Measurements from ENCODE around the gene MCM5.
"Not testable (repeated sequence)": the region's sequence is repeated elsewhere in the genome, so short reads cannot be mapped to it uniquely, and the experiment has no call there.

Gene MCM5

GRCh38 chr22:35361001-35361558, 38.9 kb upstream of the MCM5 start:
- Histone ChIP-seq H3K27ac (replicated peaks; ENCODE audit: low read length) (no peak overlapping the region), H2AK5ac (ENCODE audit: low read depth, low read length) (no peak overlapping the region), H3K9ac (ENCODE audit: low read depth, low read length, poor library complexity) (no peak overlapping the region), H3K14ac (ENCODE audit: low read length) (no peak overlapping the region), H4K91ac (ENCODE audit: low read depth, low read length, poor library complexity) (no peak overlapping the region), H3K4me2 (ENCODE audit: insufficient read depth, low read length, poor library complexity, severe bottlenecking) (no peak overlapping the region), H3K4me1 (ENCODE audit: control insufficient read depth in 2 of 2, insufficient read depth in 1 of 2, low read depth in 1 of 2, low read length in 2 of 2) (no peaks in the 10 kb centered on the region), H3K36me3 (replicated peaks in 1 of 2; ENCODE audit: control insufficient read depth in 2 of 2, insufficient read depth in 2 of 2, low read length in 2 of 2) (no peaks in the 10 kb centered on the region), H3K27me3 (ENCODE audit: control insufficient read depth in 3 of 3, insufficient read depth in 3 of 3, low read depth in 1 of 3, low read length in 3 of 3) (no peaks in the 10 kb centered on the region), H3K23ac (ENCODE audit: low read depth, low read length, poor library complexity) (no peak overlapping the region), H2BK15ac (ENCODE audit: low read length) (no peak overlapping the region), H3K18ac (ENCODE audit: low read length) (no peak overlapping the region), H2BK120ac (ENCODE audit: low read depth, low read length) (no peak overlapping the region), H2AFZ (ENCODE audit: low read length) (no peak overlapping the region), H4K8ac (ENCODE audit: low read depth, low read length) (no peak overlapping the region), H3K4me3 (ENCODE audit: low read length in 2 of 2) (no peak overlapping the region), H3K9me3 (replicated peaks in 1 of 2; ENCODE audit: control insufficient read depth in 2 of 2, insufficient read depth in 1 of 2, low read depth in 1 of 2, low read length in 2 of 2) (no peaks in the 10 kb centered on the region), H3K79me1 (ENCODE audit: low read depth, low read length) (no peaks in the 10 kb centered on the region), H2BK12ac (ENCODE audit: low read length) (no peak overlapping the region), H3K4ac (ENCODE audit: low read length) (no peak overlapping the region), H2BK5ac (ENCODE audit: low read length) (no peak overlapping the region)
- no peak for DNase-seq (ENCODE audit: low spot score)
- no CpG with 5 or more reads among the region's 6 CpGs for WGBS, 2 donors (ENCODE audit: extremely low coverage in 2 of 2, insufficient read length in 2 of 2, insufficient replicate concordance in 1 of 2)

- Histone ChIP-seq H3K36me3 (replicated peaks in 1 of 2; ENCODE audit: control insufficient read depth in 2 of 2, insufficient read depth in 2 of 2, low read length in 2 of 2) (no peaks in the 10 kb centered on the region), H3K9ac (ENCODE audit: low read depth, low read length, poor library complexity) (no peak overlapping the region), H2BK120ac (ENCODE audit: low read depth, low read length) (no peak overlapping the region), H3K79me1 (ENCODE audit: low read depth, low read length) (no peaks in the 10 kb centered on the region), H3K4ac (ENCODE audit: low read length) (no peak overlapping the region), H4K8ac (ENCODE audit: low read depth, low read length) (no peak overlapping the region), H3K4me1 (ENCODE audit: control insufficient read depth in 2 of 2, insufficient read depth in 1 of 2, low read depth in 1 of 2, low read length in 2 of 2) (no peaks in the 10 kb centered on the region), H2BK12ac (ENCODE audit: low read length) (no peak overlapping the region), H2AFZ (ENCODE audit: low read length) (no peak overlapping the region), H3K27ac (replicated peaks; ENCODE audit: low read length) (no peak overlapping the region), H3K9me3 (replicated peaks in 1 of 2; ENCODE audit: control insufficient read depth in 2 of 2, insufficient read depth in 1 of 2, low read depth in 1 of 2, low read length in 2 of 2) (no peaks in the 10 kb centered on the region), H2BK5ac (ENCODE audit: low read length) (no peak overlapping the region), H3K4me3 (ENCODE audit: low read length in 2 of 2) (no peak overlapping the region), H3K14ac (ENCODE audit: low read length) (no peak overlapping the region), H3K27me3 (ENCODE audit: control insufficient read depth in 3 of 3, insufficient read depth in 3 of 3, low read depth in 1 of 3, low read length in 3 of 3) (no peaks in the 10 kb centered on the region), H3K18ac (ENCODE audit: low read length) (no peak overlapping the region), H2AK5ac (ENCODE audit: low read depth, low read length) (no peak overlapping the region), H4K91ac (ENCODE audit: low read depth, low read length, poor library complexity) (no peak overlapping the region), H3K4me2 (ENCODE audit: insufficient read depth, low read length, poor library complexity, severe bottlenecking) (no peak overlapping the region), H3K23ac (ENCODE audit: low read depth, low read length, poor library complexity) (no peak overlapping the region), H2BK15ac (ENCODE audit: low read length) (no peak overlapping the region)
- DNase-seq (ENCODE audit: low spot score): no peak
- WGBS, 2 donors (ENCODE audit: extremely low coverage in 2 of 2, insufficient read length in 2 of 2, insufficient replicate concordance in 1 of 2): no CpG with 5 or more reads among the region's 11 CpGs
Observed at GRCh38 chr22:35363566-35364086, 36.3 kb upstream of the MCM5 start.

- H2BK5ac ChIP-seq (ENCODE audit: low read length); H2AK5ac ChIP-seq (ENCODE audit: low read depth, low read length); H2AFZ ChIP-seq (ENCODE audit: low read length); H3K9ac ChIP-seq (ENCODE audit: low read depth, low read length, poor library complexity); H2BK12ac ChIP-seq (ENCODE audit: low read length); DNase-seq (ENCODE audit: low spot score); H3K18ac ChIP-seq (ENCODE audit: low read length); H3K4me1 ChIP-seq (ENCODE audit: control insufficient read depth in 2 of 2, insufficient read depth in 1 of 2, low read depth in 1 of 2, low read length in 2 of 2); H3K4me2 ChIP-seq (ENCODE audit: insufficient read depth, low read length, poor library complexity, severe bottlenecking); H3K23ac ChIP-seq (ENCODE audit: low read depth, low read length, poor library complexity); H3K4me3 ChIP-seq (ENCODE audit: low read length in 2 of 2); H4K8ac ChIP-seq (ENCODE audit: low read depth, low read length); H4K91ac ChIP-seq (ENCODE audit: low read depth, low read length, poor library complexity); H2BK15ac ChIP-seq (ENCODE audit: low read length); H3K14ac ChIP-seq (ENCODE audit: low read length); H3K4ac ChIP-seq (ENCODE audit: low read length); H3K27me3 ChIP-seq (ENCODE audit: control insufficient read depth in 3 of 3, insufficient read depth in 3 of 3, low read depth in 1 of 3, low read length in 3 of 3); H2BK120ac ChIP-seq (ENCODE audit: low read depth, low read length); H3K36me3 ChIP-seq (replicated peaks in 1 of 2; ENCODE audit: control insufficient read depth in 2 of 2, insufficient read depth in 2 of 2, low read length in 2 of 2); H3K9me3 ChIP-seq (replicated peaks in 1 of 2; ENCODE audit: control insufficient read depth in 2 of 2, insufficient read depth in 1 of 2, low read depth in 1 of 2, low read length in 2 of 2); H3K79me1 ChIP-seq (ENCODE audit: low read depth, low read length); H3K27ac ChIP-seq (replicated peaks; ENCODE audit: low read length): not testable (repeated sequence)
- no CpG with 5 or more reads among the region's 7 CpGs for WGBS, 2 donors (ENCODE audit: extremely low coverage in 2 of 2, insufficient read length in 2 of 2, insufficient replicate concordance in 1 of 2)
Observed at GRCh38 chr22:35364230-35364629, 35.7 kb upstream of the MCM5 start.

GRCh38 chr22:35367331-35367886, 32.5 kb upstream of the MCM5 start:
- no peak overlapping the region for H2AFZ ChIP-seq (ENCODE audit: low read length)
- no peak overlapping the region for H3K18ac ChIP-seq (ENCODE audit: low read length)
- peaks cover 1 to 6% of the 10 kb centered on the region in 2 donors for H3K4me1 ChIP-seq (ENCODE audit: control insufficient read depth in 2 of 2, insufficient read depth in 1 of 2, low read depth in 1 of 2, low read length in 2 of 2)
- H2BK12ac ChIP-seq (ENCODE audit: low read length): no peak overlapping the region
- no peaks in the 10 kb centered on the region for H3K36me3 ChIP-seq (replicated peaks in 1 of 2; ENCODE audit: control insufficient read depth in 2 of 2, insufficient read depth in 2 of 2, low read length in 2 of 2)
- peaks cover 4% of the 10 kb centered on the region for H3K79me1 ChIP-seq (ENCODE audit: low read depth, low read length)
- DNase-seq (ENCODE audit: low spot score): no peak
- no peak overlapping the region for H3K4me3 ChIP-seq (ENCODE audit: low read length in 2 of 2)
- no peak overlapping the region for H4K8ac ChIP-seq (ENCODE audit: low read depth, low read length)
- no peak overlapping the region for H2BK5ac ChIP-seq (ENCODE audit: low read length)
- no peaks in the 10 kb centered on the region for H3K9me3 ChIP-seq (replicated peaks in 1 of 2; ENCODE audit: control insufficient read depth in 2 of 2, insufficient read depth in 1 of 2, low read depth in 1 of 2, low read length in 2 of 2)
- H2AK5ac ChIP-seq (ENCODE audit: low read depth, low read length): no peak overlapping the region
- no peaks in the 10 kb centered on the region for H3K27me3 ChIP-seq (ENCODE audit: control insufficient read depth in 3 of 3, insufficient read depth in 3 of 3, low read depth in 1 of 3, low read length in 3 of 3)
- H3K4ac ChIP-seq (ENCODE audit: low read length): no peak overlapping the region
- H2BK120ac ChIP-seq (ENCODE audit: low read depth, low read length): no peak overlapping the region
- H3K4me2 ChIP-seq (ENCODE audit: insufficient read depth, low read length, poor library complexity, severe bottlenecking): no peak overlapping the region
- H2BK15ac ChIP-seq (ENCODE audit: low read length): no peak overlapping the region
- no peak overlapping the region for H3K14ac ChIP-seq (ENCODE audit: low read length)
- WGBS, 2 donors (ENCODE audit: extremely low coverage in 2 of 2, insufficient read length in 2 of 2, insufficient replicate concordance in 1 of 2): no CpG with 5 or more reads among the region's 9 CpGs
- H3K27ac ChIP-seq (replicated peaks; ENCODE audit: low read length): no peak overlapping the region
- no peak overlapping the region for H3K23ac ChIP-seq (ENCODE audit: low read depth, low read length, poor library complexity)
- no peak overlapping the region for H4K91ac ChIP-seq (ENCODE audit: low read depth, low read length, poor library complexity)
- H3K9ac ChIP-seq (ENCODE audit: low read depth, low read length, poor library complexity): no peak overlapping the region
